ENCODE data around the gene MAFG.

MAFG gene

DNA sequence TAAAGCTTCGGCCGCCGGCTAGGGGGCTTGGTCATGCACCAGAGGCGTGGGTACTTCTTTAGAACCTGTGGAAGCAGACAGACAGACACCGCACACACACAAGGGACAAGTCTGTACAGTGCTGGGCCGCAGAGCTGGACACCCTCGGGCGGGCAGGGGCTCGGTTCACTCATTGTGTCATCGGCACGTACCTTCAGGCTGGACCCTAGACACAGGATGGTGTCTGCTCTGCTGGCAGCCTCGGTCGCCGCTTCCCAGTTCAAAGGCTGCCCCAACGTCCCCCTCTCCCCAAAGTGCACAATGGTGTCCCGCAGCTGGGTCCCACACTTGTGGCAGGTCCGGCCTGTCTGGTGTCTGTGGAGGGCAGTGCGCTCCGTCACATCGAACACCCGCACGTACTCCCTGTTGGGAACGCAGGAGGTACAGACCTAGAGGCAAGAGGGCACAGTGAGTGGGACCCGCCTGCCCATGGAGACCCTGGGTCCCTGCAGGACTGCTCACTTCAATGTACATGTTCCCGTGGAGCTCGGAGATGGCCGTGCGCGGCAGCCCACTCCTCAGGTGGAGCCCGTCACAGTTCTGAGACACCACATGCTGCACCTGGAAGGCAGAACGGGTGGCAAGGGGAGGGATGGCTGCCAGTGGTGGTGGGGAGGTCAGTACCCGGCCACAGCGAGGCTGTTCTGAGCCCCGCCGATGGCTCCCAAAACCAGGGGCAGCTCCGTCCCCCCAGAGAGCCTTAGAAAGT lies 13.3 kb downstream of the MAFG start:
- Histone ChIP-seq H3K36me3 (peaks cover 56% of the 10 kb centered on the region), H3K4me1 (ENCODE audit: control insufficient read depth in 1 of 2, insufficient read depth in 1 of 2, low read depth in 1 of 2, low read length in 1 of 2) (peaks cover 54% of the 10 kb centered on the region in 2 experiments), H3K27me3 (peaks cover 4% of the 10 kb centered on the region), H3K27ac (no peak overlapping the region), H3K4me3 (ENCODE audit: low read depth in 1 of 2, low read length in 1 of 2) (no peak overlapping the region), H3K9me3 (no peaks in the 10 kb centered on the region)
- TF ChIP-seq, protein P1, sequence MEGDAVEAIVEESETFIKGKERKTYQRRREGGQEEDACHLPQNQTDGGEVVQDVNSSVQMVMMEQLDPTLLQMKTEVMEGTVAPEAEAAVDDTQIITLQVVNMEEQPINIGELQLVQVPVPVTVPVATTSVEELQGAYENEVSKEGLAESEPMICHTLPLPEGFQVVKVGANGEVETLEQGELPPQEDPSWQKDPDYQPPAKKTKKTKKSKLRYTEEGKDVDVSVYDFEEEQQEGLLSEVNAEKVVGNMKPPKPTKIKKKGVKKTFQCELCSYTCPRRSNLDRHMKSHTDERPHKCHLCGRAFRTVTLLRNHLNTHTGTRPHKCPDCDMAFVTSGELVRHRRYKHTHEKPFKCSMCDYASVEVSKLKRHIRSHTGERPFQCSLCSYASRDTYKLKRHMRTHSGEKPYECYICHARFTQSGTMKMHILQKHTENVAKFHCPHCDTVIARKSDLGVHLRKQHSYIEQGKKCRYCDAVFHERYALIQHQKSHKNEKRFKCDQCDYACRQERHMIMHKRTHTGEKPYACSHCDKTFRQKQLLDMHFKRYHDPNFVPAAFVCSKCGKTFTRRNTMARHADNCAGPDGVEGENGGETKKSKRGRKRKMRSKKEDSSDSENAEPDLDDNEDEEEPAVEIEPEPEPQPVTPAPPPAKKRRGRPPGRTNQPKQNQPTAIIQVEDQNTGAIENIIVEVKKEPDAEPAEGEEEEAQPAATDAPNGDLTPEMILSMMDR (IDR thresholded peaks at IDR 0.05) = no peak

DNA sequence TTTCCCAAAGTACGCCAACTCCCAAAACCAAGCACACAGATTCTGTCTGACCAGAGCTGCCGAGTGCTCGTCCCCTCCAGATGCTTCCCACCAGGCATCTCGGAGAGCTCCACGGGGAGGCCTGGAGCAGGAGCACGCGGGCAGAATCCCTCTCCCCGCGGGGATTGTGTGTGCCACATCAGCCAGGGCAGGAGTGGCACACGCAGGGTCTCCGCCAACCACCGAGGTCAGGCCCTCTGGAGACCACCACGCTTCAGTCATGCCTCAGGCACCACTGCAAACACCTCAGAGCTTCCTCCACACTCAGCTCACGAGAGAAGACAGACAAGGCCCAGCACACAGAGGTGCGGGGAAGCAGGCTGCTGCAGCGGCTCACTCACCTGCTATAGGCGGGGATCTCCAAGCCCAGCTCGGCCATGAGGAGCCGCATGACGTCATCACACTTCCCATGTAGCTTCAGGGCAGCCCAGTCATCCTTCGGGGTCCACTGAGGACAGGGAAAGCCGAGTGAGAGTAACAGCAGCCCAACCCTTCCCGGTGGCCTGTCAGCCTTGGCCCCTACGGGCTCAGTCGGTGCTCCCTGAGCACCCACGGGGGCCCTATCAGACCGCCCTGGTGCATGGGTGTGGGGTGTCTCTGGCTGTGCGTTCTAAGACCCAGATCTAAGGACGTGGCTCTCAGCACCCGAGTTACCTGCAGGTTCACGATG lies 14.0 kb downstream of the MAFG start:
- no peak overlapping the region for H3K27ac ChIP-seq
- TF ChIP-seq, protein P1 (IDR thresholded peaks at IDR 0.05) = no peak
- H3K9me3 ChIP-seq = no peaks in the 10 kb centered on the region
- H3K4me1 ChIP-seq (ENCODE audit: control insufficient read depth in 1 of 2, insufficient read depth in 1 of 2, low read depth in 1 of 2, low read length in 1 of 2) = peaks cover 47 to 50% of the 10 kb centered on the region in 2 experiments
- peaks cover 4% of the 10 kb centered on the region for H3K27me3 ChIP-seq
- H3K4me3 ChIP-seq (ENCODE audit: low read depth in 1 of 2, low read length in 1 of 2) = no peak overlapping the region
- H3K36me3 ChIP-seq = peaks cover 51% of the 10 kb centered on the region

DNA sequence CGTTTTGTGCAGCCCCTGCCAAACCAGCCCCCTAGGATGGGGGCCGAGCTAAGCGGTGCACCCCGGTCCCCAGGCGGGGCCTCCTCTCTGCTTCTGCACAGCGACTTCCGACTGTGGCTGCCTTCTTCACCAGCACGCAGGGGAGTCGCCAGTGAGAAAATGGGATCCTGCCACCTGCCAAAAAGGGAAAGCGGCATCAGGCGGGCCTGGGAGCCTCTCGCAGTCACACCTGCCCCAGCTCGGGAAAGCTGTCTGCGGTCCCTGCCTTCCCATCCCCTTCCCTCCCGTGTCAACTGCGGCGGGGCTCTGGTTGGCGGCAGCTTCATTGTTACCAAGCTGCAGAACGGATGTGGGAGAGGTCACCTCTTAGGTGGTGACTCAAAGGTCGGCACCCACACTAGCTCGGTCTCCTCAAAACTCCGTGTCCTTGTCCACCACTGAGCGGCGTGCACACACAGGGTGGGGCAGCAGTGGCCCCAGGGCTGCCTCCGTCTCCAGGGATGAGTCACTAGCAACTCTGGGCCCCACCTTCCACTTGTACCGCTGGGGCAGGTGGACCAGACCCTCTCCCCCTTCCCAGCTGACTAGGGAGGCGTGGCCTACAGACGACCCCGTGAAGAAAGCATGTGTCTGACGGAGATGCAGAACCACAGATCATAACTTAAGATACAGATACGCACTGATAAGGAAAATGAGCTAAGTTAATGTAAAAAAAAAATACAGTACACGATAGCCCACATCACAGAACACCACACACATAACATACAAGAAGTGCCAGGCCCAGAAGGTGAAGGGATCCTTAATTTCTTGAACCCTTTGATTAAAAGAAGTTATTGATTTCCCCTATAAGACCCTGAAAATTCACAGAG lies 14.9 kb downstream of the MAFG start:
- TF ChIP-seq, protein P1 (IDR thresholded peaks at IDR 0.05) = no peak
- Histone ChIP-seq H3K27me3 (peaks cover 4% of the 10 kb centered on the region), H3K4me1 (ENCODE audit: control insufficient read depth in 1 of 2, insufficient read depth in 1 of 2, low read depth in 1 of 2, low read length in 1 of 2) (peaks cover 41 to 45% of the 10 kb centered on the region in 2 experiments), H3K27ac (peak overlapping the region; percentile 56), H3K9me3 (no peaks in the 10 kb centered on the region), H3K4me3 (ENCODE audit: low read depth in 1 of 2, low read length in 1 of 2) (no peak overlapping the region), H3K36me3 (peaks cover 51% of the 10 kb centered on the region)

DNA sequence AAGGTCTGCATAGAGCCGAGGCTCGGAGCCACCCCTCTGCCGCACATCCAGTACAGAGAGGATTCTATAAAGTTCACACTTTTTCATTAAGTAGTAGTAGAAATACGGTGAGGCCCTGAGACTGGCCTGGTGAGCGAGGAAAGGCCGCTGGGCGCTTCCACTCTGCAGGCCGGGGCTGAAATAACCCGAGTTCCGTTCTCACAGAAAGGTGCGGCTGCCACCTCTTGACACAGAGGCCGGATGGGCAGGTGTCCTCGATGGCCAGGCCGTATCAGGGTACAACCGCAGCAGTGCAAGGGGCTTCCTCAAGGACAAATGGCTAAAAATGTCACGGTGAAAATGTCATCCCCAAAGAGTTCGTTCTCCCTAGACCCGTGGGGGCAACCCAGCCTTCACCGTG lies 15.6 kb downstream of the MAFG start:
- peaks cover 34 to 39% of the 10 kb centered on the region in 2 experiments for H3K4me1 ChIP-seq (ENCODE audit: control insufficient read depth in 1 of 2, insufficient read depth in 1 of 2, low read depth in 1 of 2, low read length in 1 of 2)

More for the DNA sequence above, 15.6 kb downstream of the MAFG start:
- Histone ChIP-seq H3K4me3 (ENCODE audit: low read depth in 1 of 2, low read length in 1 of 2) (peak overlapping the region; percentile 32 to 57), H3K27ac (peak overlapping the region; percentile 56), H3K27me3 (peaks cover 4% of the 10 kb centered on the region), H3K36me3 (peaks cover 50% of the 10 kb centered on the region), H3K9me3 (no peaks in the 10 kb centered on the region)
- TF ChIP-seq, protein P1 (IDR thresholded peaks at IDR 0.05) = no peak

All from neutrophil (primary cell).